Measurements from ENCODE around the gene SNX5.
A peak's percentile ranks its signal among the peaks of the same experiment; 100 is the strongest.

- TF ChIP-seq ZFP1 (CRISPR knock-in tag; IDR thresholded peaks at IDR 0.05) (peak; percentile 85; the same call in 1 of the 2 replicates), DPF2 (CRISPR knock-in tag; IDR thresholded peaks at IDR 0.05; ENCODE audit: borderline replicate concordance, low read depth) (peak; percentile 94), ZNF597 (CRISPR knock-in tag; IDR thresholded peaks at IDR 0.05) (no peak), ZNF543 (CRISPR knock-in tag; IDR thresholded peaks at IDR 0.05) (no peak), PPARG (CRISPR knock-in tag; conservative IDR thresholded peaks at IDR 0.05) (peak; percentile 86), ZNF570 (CRISPR knock-in tag; IDR thresholded peaks at IDR 0.05; ENCODE audit: borderline replicate concordance) (no peak), RAD21 (CRISPR knock-in tag; IDR thresholded peaks at IDR 0.05) (peak; percentile 52), ZNF567 (CRISPR knock-in tag; IDR thresholded peaks at IDR 0.05; ENCODE audit: borderline replicate concordance) (no peak; the same call in 1 of the 2 replicates), HOXD1 (CRISPR knock-in tag; IDR thresholded peaks at IDR 0.05) (no peak), TARDBP (CRISPR knock-in tag; IDR thresholded peaks at IDR 0.05) (peak; percentile 95), NBN (conservative IDR thresholded peaks at IDR 0.05) (no peak), ASH2L (IDR thresholded peaks at IDR 0.05; ENCODE audit: insufficient read length, low read depth, low read length) (peak; percentile 79)
- TF ChIP-seq, protein P1, sequence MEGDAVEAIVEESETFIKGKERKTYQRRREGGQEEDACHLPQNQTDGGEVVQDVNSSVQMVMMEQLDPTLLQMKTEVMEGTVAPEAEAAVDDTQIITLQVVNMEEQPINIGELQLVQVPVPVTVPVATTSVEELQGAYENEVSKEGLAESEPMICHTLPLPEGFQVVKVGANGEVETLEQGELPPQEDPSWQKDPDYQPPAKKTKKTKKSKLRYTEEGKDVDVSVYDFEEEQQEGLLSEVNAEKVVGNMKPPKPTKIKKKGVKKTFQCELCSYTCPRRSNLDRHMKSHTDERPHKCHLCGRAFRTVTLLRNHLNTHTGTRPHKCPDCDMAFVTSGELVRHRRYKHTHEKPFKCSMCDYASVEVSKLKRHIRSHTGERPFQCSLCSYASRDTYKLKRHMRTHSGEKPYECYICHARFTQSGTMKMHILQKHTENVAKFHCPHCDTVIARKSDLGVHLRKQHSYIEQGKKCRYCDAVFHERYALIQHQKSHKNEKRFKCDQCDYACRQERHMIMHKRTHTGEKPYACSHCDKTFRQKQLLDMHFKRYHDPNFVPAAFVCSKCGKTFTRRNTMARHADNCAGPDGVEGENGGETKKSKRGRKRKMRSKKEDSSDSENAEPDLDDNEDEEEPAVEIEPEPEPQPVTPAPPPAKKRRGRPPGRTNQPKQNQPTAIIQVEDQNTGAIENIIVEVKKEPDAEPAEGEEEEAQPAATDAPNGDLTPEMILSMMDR (CRISPR knock-in tag; IDR thresholded peaks at IDR 0.05): peak; percentile 18
- TF ChIP-seq, protein P2, sequence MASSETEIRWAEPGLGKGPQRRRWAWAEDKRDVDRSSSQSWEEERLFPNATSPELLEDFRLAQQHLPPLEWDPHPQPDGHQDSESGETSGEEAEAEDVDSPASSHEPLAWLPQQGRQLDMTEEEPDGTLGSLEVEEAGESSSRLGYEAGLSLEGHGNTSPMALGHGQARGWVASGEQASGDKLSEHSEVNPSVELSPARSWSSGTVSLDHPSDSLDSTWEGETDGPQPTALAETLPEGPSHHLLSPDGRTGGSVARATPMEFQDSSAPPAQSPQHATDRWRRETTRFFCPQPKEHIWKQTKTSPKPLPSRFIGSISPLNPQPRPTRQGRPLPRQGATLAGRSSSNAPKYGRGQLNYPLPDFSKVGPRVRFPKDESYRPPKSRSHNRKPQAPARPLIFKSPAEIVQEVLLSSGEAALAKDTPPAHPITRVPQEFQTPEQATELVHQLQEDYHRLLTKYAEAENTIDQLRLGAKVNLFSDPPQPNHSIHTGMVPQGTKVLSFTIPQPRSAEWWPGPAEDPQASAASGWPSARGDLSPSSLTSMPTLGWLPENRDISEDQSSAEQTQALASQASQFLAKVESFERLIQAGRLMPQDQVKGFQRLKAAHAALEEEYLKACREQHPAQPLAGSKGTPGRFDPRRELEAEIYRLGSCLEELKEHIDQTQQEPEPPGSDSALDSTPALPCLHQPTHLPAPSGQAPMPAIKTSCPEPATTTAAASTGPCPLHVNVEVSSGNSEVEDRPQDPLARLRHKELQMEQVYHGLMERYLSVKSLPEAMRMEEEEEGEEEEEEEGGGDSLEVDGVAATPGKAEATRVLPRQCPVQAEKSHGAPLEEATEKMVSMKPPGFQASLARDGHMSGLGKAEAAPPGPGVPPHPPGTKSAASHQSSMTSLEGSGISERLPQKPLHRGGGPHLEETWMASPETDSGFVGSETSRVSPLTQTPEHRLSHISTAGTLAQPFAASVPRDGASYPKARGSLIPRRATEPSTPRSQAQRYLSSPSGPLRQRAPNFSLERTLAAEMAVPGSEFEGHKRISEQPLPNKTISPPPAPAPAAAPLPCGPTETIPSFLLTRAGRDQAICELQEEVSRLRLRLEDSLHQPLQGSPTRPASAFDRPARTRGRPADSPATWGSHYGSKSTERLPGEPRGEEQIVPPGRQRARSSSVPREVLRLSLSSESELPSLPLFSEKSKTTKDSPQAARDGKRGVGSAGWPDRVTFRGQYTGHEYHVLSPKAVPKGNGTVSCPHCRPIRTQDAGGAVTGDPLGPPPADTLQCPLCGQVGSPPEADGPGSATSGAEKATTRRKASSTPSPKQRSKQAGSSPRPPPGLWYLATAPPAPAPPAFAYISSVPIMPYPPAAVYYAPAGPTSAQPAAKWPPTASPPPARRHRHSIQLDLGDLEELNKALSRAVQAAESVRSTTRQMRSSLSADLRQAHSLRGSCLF (CRISPR knock-in tag; IDR thresholded peaks at IDR 0.05; ENCODE audit: borderline replicate concordance): no peak
Measured at GRCh38 chr20:17985388-17986018, 16.9 kb upstream of the SNX5 start.
